ENCODE results near the gene GADD45GIP1. TPM values are rescaled to one million over a fixed set of nuclear protein-coding genes. Genes with fewer than 3 reads are reported as not detected.
A peak's percentile ranks its signal among the peaks of the same experiment; 100 is the strongest.

GADD45GIP1 gene
- total RNA-seq, 4 donors from 2014 or later: 28.6 to 55.0 (median 33.6) TPM

DNA sequence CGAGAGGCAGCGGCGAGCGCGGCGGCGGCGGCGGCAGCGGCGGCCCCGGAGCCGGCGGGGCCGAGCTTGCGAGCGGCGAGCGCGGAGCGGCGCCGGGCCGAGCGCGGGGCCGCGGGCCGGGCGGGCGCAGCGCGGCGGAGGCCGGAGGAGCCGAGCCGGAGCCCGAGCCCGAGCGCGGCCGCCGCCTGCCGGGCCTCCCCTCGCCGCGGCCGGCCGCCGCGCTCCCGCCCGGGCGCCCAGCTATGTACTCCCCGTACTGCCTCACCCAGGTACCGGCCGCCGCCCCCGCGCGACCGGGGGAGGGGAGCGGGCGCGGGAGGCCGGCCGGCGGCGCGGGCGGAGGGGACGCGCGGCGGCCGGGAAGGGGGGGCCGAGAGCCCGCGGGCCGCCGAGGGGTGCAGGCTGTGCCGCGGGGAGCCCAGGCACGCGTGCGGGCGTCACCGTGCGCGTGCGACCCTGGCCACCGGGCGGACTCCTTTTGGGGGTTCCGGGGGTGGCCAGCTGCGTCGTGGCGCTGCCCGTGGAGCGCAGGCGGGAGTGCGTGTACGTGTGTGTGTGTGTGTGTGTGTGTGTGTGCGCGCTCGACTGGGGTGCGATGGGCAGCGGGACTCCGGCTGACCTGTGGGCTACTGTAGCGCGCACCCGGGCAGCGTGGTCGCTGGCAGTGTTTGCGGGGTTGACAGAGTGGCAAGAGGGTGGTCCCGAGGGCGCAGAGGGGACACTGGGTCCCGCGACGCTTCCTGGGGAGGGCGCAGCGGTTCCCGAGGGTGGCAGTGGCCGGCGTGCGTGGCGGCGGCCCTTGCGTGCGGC, 38.8 kb upstream of the GADD45GIP1 start:
- no peaks in the 10 kb centered on the region for H3K9me3 ChIP-seq
- WGBS, 2 donors (ENCODE audit: low coverage in 1 of 2): 5% methylated on average over 23 of the region's 129 CpGs; no CpG with 5 or more reads in 1 of the 2 donors
- H3K27ac ChIP-seq: peak overlapping the region; percentile 87 to 91 (median 89)
- H3K36me3 ChIP-seq: no peaks in the 10 kb centered on the region
- no peak for TF ChIP-seq POLR2A (IDR thresholded peaks at IDR 0.05)
- no peak for TF ChIP-seq POLR2AphosphoS5 (IDR thresholded peaks at IDR 0.05)
- TF ChIP-seq, protein P1, sequence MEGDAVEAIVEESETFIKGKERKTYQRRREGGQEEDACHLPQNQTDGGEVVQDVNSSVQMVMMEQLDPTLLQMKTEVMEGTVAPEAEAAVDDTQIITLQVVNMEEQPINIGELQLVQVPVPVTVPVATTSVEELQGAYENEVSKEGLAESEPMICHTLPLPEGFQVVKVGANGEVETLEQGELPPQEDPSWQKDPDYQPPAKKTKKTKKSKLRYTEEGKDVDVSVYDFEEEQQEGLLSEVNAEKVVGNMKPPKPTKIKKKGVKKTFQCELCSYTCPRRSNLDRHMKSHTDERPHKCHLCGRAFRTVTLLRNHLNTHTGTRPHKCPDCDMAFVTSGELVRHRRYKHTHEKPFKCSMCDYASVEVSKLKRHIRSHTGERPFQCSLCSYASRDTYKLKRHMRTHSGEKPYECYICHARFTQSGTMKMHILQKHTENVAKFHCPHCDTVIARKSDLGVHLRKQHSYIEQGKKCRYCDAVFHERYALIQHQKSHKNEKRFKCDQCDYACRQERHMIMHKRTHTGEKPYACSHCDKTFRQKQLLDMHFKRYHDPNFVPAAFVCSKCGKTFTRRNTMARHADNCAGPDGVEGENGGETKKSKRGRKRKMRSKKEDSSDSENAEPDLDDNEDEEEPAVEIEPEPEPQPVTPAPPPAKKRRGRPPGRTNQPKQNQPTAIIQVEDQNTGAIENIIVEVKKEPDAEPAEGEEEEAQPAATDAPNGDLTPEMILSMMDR (IDR thresholded peaks at IDR 0.05): no peak
- no peak for TF ChIP-seq EP300 (IDR thresholded peaks at IDR 0.05; ENCODE audit: low read depth)
- intact Hi-C loops (cut with DNase I; ENCODE audit: low total_unique reads) (loop anchor here (5.0 kb wide), 1 partner anchor 36 kb away; no protein-coding TSS in a partner anchor), in situ Hi-C loops (cut with MboI; ENCODE audit: low pct_ligation_motif_present in 1 of 4, low pct_unique_long_range_greater_than_20kb in 1 of 4, low sequenced_read_pairs in 3 of 4) (loop anchor here in 1 of 4 donors (25.0 kb wide), 1 partner anchor 92 kb away; no protein-coding TSS in a partner anchor)
- no peaks in the 10 kb centered on the region for H3K27me3 ChIP-seq
- peaks cover 0 to 28% (median 15%) of the 10 kb centered on the region in 4 donors for H3K4me1 ChIP-seq
- DNase-seq: no peak
- H3K4me3 ChIP-seq: peak overlapping the region; percentile 59 to 75 (median 65)

DNA sequence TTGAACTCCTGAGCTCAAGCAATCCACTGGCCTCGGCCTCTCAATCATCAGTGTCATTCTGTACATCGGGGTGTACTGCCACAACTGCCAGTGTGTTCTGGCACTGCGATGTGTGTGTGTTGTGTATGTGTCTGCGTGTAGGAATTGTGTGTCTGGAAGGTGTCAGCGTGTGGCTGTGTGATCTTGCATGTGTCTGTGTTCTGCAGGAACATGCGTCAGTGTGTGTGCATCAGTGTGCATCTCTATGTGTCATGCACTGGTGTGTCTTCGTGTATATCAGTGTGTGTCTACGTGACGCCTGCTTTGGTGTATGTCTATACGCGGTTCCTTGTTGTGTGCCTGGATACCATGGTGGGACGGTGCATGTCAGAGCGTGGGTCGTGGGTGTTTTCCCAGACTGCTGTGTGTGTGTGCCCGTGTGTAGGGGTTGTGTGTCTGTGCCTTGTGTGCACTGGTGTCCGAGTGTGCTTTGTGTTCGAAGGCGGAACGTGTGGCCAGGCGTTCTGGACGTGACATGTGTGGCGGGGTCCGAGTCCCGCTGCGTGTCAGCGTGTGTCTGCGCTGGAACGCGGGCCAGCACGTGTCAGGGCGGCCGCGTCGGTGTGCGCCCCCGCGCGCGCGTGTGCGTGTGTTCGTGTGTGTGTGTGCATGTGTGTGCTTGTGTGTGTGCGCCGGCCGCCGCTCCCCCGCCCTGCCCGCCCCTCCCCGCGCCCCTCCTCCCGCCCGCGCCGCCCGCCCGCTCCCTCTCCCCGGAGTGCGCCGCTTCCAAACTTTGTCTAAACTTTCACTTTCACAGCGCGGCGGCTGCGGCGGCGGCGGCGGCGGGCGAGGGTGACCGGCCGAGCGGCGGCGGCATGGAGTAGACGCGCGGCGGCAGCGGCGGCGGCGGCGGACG, 37.9 kb upstream of the GADD45GIP1 start, which contains the start of gene NFIX:
NFIX (plus strand) TSS at position 775 of the 895 bp plus-strand sequence. CDS start 363 bp downstream, outside the sequence.
- H3K27me3 ChIP-seq: no peaks in the 10 kb centered on the region
- H3K9me3 ChIP-seq: no peaks in the 10 kb centered on the region
- no peaks in the 10 kb centered on the region for H3K36me3 ChIP-seq
- TF ChIP-seq POLR2AphosphoS5 (IDR thresholded peaks at IDR 0.05) (peak; percentile 15 to 47 (median 25)), POLR2A (IDR thresholded peaks at IDR 0.05) (no peak)
- intact Hi-C loops (cut with DNase I; ENCODE audit: low total_unique reads) (loop anchor here (5.0 kb wide), 1 partner anchor 37 kb away; no protein-coding TSS in a partner anchor), in situ Hi-C loops (cut with MboI; ENCODE audit: low pct_ligation_motif_present in 1 of 4, low pct_unique_long_range_greater_than_20kb in 1 of 4, low sequenced_read_pairs in 3 of 4) (loop anchor here in 1 of 4 donors (25.0 kb wide), 1 partner anchor 92 kb away; no protein-coding TSS in a partner anchor)
- peak within 1 kb of the TSS; percentile 87 to 91 (median 89) for H3K27ac ChIP-seq
- H3K4me3 ChIP-seq: peak within 1 kb of the TSS; percentile 59 to 75 (median 65)
- DNase-seq: peak; percentile 70
- WGBS, 2 donors (ENCODE audit: low coverage in 1 of 2): 28 to 63% methylated on average over 2 to 21 of the region's 84 CpGs
- peaks cover 0 to 22% (median 10%) of the 10 kb centered on the region in 4 donors for H3K4me1 ChIP-seq

DNA sequence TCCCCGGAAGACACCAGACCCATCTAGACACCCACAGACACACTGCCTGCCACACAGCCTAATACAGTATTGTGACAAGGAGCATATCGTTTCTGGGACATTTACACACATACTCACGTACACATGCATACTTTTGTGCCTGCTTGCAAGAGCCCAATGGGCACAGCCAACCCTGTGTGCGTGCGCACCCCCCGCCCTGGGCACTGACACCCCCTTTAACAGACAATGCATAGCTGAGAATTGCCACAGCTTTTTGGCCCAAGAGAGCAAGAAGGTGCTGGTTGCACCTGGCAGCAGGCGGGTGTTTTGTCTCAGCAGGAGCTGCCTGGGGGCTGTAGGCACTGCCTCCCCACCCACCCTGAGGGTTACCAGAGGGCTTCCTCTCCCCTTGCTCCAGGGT, 36.5 kb upstream of the GADD45GIP1 start:
- H3K27ac ChIP-seq: no peak overlapping the region
- peaks cover 0 to 20% (median 9%) of the 10 kb centered on the region in 4 donors for H3K4me1 ChIP-seq
- intact Hi-C loops (cut with DNase I; ENCODE audit: low total_unique reads): no loop called here
- H3K27me3 ChIP-seq: no peaks in the 10 kb centered on the region
- in situ Hi-C loops (cut with MboI; ENCODE audit: low pct_ligation_motif_present in 1 of 4, low pct_unique_long_range_greater_than_20kb in 1 of 4, low sequenced_read_pairs in 3 of 4): loop anchor here in 1 of 4 donors (25.0 kb wide), 1 partner anchor 94 kb away; no protein-coding TSS in a partner anchor
- no peak overlapping the region for H3K4me3 ChIP-seq
- H3K36me3 ChIP-seq: no peaks in the 10 kb centered on the region
- DNase-seq: no peak
- no peak for TF ChIP-seq POLR2AphosphoS5 (IDR thresholded peaks at IDR 0.05)
- no peak for TF ChIP-seq EP300 (IDR thresholded peaks at IDR 0.05; ENCODE audit: low read depth)
- TF ChIP-seq POLR2A (IDR thresholded peaks at IDR 0.05): no peak
- TF ChIP-seq, protein P1 (IDR thresholded peaks at IDR 0.05): no peak
- no peaks in the 10 kb centered on the region for H3K9me3 ChIP-seq
- 90% methylated on average over 7 of the region's 7 CpGs; no CpG with 5 or more reads in 1 of the 2 donors for WGBS, 2 donors (ENCODE audit: low coverage in 1 of 2)

DNA sequence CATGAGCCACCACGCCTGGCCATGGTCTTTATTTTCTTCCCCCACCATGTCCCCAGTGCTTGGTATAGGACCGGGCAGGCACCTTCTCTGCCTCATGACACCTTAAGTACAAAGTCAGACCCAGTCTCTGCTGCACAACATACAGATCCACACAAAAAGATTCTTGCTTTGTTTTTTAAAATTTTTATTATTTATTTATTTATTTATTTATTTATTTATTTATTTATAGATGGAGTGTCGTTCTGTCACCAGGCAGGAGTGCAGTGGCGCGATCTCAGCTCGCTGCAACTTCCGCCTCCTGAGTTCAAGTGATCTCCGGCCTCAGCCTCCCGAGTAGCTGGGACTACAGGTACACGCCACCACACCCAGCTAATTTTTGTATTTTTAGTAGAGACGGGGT, 35.7 kb upstream of the GADD45GIP1 start:
- 88 to 92% methylated on average over 9 to 11 of the region's 11 CpGs for WGBS, 2 donors (ENCODE audit: low coverage in 1 of 2)
- no peaks in the 10 kb centered on the region for H3K27me3 ChIP-seq
- no peaks in the 10 kb centered on the region for H3K36me3 ChIP-seq
- H3K4me1 ChIP-seq: peaks cover 0 to 16% (median 7%) of the 10 kb centered on the region in 4 donors
- H3K4me3 ChIP-seq: no peak overlapping the region
- in situ Hi-C loops (cut with MboI; ENCODE audit: low pct_ligation_motif_present in 1 of 4, low pct_unique_long_range_greater_than_20kb in 1 of 4, low sequenced_read_pairs in 3 of 4): loop anchor here in 1 of 4 donors (25.0 kb wide), 1 partner anchor 95 kb away; no protein-coding TSS in a partner anchor
- no peak for DNase-seq
- intact Hi-C loops (cut with DNase I; ENCODE audit: low total_unique reads): no loop called here
- no peak overlapping the region for H3K27ac ChIP-seq
- TF ChIP-seq, protein P1 (IDR thresholded peaks at IDR 0.05): no peak
- TF ChIP-seq POLR2AphosphoS5 (IDR thresholded peaks at IDR 0.05) (no peak), EP300 (IDR thresholded peaks at IDR 0.05; ENCODE audit: low read depth) (no peak), POLR2A (IDR thresholded peaks at IDR 0.05) (no peak)
- H3K9me3 ChIP-seq: no peaks in the 10 kb centered on the region
